GM12878 (cell line): ENCODE results near the gene REEP5. TPM values are rescaled to one million over a fixed set of nuclear protein-coding genes. Genes with fewer than 3 reads are reported as not detected.

Experiments
- ATAC-seq: fragments of 200-7000 bp; cut with Tn5 transposase; 3 replicates; pipeline ENCODE4 v1.9.1; 2020; ENCODE audit warnings: mild to moderate bottlenecking, moderate library complexity
- BruUV-seq: library from RNA; stranded (reverse); fragments of 400-500 nt; replicated peaks from 2 replicates; lab custom pipeline; 2021; lab: Mats Ljungman, UMichigan
- CTCF ChIA-PET: fragments of 300-600 bp; sonication (Branson Sonifier 250); formaldehyde crosslinking; extraction: SDS; loops from one replicate; lab custom pipeline; 2021; ENCODE audit warnings: inconsistent platforms; lab: Yijun Ruan, JAX
- POLR2A ChIA-PET: fragments of 350-600 bp; formaldehyde crosslinking; extraction: SDS; loops from one replicate; lab custom pipeline; 2021; ENCODE audit warnings: inconsistent platforms; lab: Charles Lee
- RAD21 ChIA-PET: fragments of 300-600 bp; sonication (Branson Sonifier 250); formaldehyde crosslinking; loops from one replicate; lab custom pipeline; 2023; ENCODE audit warnings: antibody characterized with exemption; ENCODE audit not compliant: unreplicated experiment; lab: Charles Lee
- SMC1A ChIA-PET: fragments of 300-600 bp; sonication (Branson Sonifier 250); formaldehyde crosslinking; loops from one replicate; lab custom pipeline; 2023; ENCODE audit not compliant: unreplicated experiment, uncharacterized antibody; lab: Charles Lee
- DNase-seq: peaks from one replicate; pipeline ENCODE4 v3.0.0-alpha.2; 2011; ENCODE audit warnings: low read depth, low spot score
- FAIRE-seq: peaks from 3 replicates; lab custom pipeline; 2011; peaks lifted over from hg19 to GRCh38; lab: Jason Lieb, UNC
- H2AFZ ChIP-seq: 2 replicates; pipeline ENCODE4 v1.6.0; 2011; ENCODE audit warnings: low read depth, low read length, control low read depth; ENCODE audit not compliant: control insufficient read depth
- H3K27ac ChIP-seq: 2 replicates; pipeline ENCODE4 v1.5.1; 2011; ENCODE audit warnings: control low read depth; ENCODE audit not compliant: control insufficient read depth, insufficient read depth
- H3K27me3 ChIP-seq, 2 experiments: replicated peaks in 1 of 2; 2 replicates each; pipeline versions ENCODE4 v1.6.0 to v1.6.1; 2011; ENCODE audit warnings: low read length in 1 of 2; ENCODE audit not compliant: control insufficient read depth in 2 of 2, insufficient read depth in 2 of 2
- H3K36me3 ChIP-seq, 2 experiments: 2 replicates each; pipeline ENCODE4 v1.5.1; 2011; ENCODE audit warnings: low read length in 1 of 2; ENCODE audit not compliant: control insufficient read depth in 2 of 2, insufficient read depth in 2 of 2
- H3K4me1 ChIP-seq: 2 replicates; pipeline ENCODE4 v1.6.1; 2011; ENCODE audit warnings: mild to moderate bottlenecking, low read length, moderate library complexity, mixed read lengths; ENCODE audit not compliant: control insufficient read depth, insufficient read depth
- H3K4me2 ChIP-seq: 2 replicates; pipeline ENCODE4 v1.6.0; 2011; ENCODE audit warnings: control low read depth; ENCODE audit not compliant: control insufficient read depth, insufficient read depth
- H3K4me3 ChIP-seq: fragments of 200-600 bp; sonication (generic); 2 replicates; pipeline ENCODE4 v1.5.1; 2016
- H3K79me2 ChIP-seq: 2 replicates; pipeline ENCODE4 v1.6.0; 2011; ENCODE audit warnings: low read length; ENCODE audit not compliant: control insufficient read depth, insufficient read depth
- H3K9ac ChIP-seq: 2 replicates; pipeline ENCODE4 v1.8.0; 2011; ENCODE audit warnings: low read length, control low read depth, mixed read lengths; ENCODE audit not compliant: control insufficient read depth, insufficient read depth
- H3K9me3 ChIP-seq: replicated peaks from 3 replicates; pipeline ENCODE4 v1.5.1; 2011; ENCODE audit warnings: mild to moderate bottlenecking, low read length; ENCODE audit not compliant: control insufficient read depth, insufficient read depth
- H4K20me1 ChIP-seq: 2 replicates; pipeline ENCODE4 v1.6.0; 2011; ENCODE audit not compliant: control insufficient read depth, insufficient read depth
- MEF2A ChIP-seq: IDR thresholded peaks from 2 replicates; pipeline ENCODE4 v1.6.1; 2011; ENCODE audit warnings: low read depth, mild to moderate bottlenecking, low read length, moderate library complexity; ENCODE audit not compliant: insufficient read depth
- PAX5 ChIP-seq: IDR thresholded peaks from 2 replicates; pipeline ENCODE4 v1.6.1; 2011; ENCODE audit warnings: low read depth, low read length, borderline replicate concordance
- PRDM15 ChIP-seq: fragments of 450-650 bp; formaldehyde crosslinking; IDR thresholded peaks from 2 replicates; pipeline ENCODE4 v1.4.0; 2020; ENCODE audit warnings: mild to moderate bottlenecking, moderate library complexity
- SKIL ChIP-seq: fragments of 450-650 bp; IDR thresholded peaks from 2 replicates; pipeline ENCODE4 v1.6.1; 2017; ENCODE audit warnings: mild to moderate bottlenecking, low read depth, inconsistent platforms; ENCODE audit not compliant: poor library complexity, severe bottlenecking
- WGBS: methylation state at CpG from one replicate; pipeline ENCODE4 v1.1.6; 2016; ENCODE audit warnings: low lambda C conversion rate; ENCODE audit not compliant: insufficient replicate concordance, insufficient coverage; ENCODE audit errors: missing lambda C conversion rate; 5-methylcytosine and 5-hydroxymethylcytosine counted together
- in situ Hi-C: fragments of 300-500 bp; cut with MboI; formaldehyde crosslinking; loops from 9 replicates; pipeline ENCODE4 v1.14.3; 2018; ENCODE audit warnings: mixed read lengths
- intact Hi-C: fragments of 100-400 bp; cut with micrococcal nuclease; formaldehyde crosslinking; loops from one replicate; pipeline ENCODE4 v1.14.2; 2022; ENCODE audit not compliant: unreplicated experiment
- polyA plus RNA-seq, 11 experiments: library from polyadenylated mRNA; depleted of rRNA in 4 of 11; unstranded in 6 of 11; stranded (reverse) in 5 of 11; fragments of >200 nt; fragmentation: Nextera tagmentation in 4 of 11; fragmentation: Illumina TruSeq in 1 of 11; extraction: Ambion mirVana in 4 of 11; extraction: Trizol in 1 of 11; gene quantifications; 1 replicate in 1 of 11; 2 replicates in 10 of 11; pipeline versions ENCODE4 v1.2.1 to v1.2.3, GENCODE V29; 2011 to 2016; ENCODE audit warnings: inconsistent platforms in 2 of 11, missing spikeins in 2 of 11, low read depth in 1 of 11
- total RNA-seq, 4 experiments: library from RNA; depleted of rRNA in 3 of 4; stranded (reverse); fragments of >200 nt in 3 of 4; fragmentation: Illumina TruSeq in 1 of 4; extraction: Trizol in 1 of 4; gene quantifications; 2 replicates each; pipeline versions ENCODE4 v1.2.1 to v1.2.3, GENCODE V29; 2013 to 2021

The REEP5 gene
- total and polyA plus RNA-seq, 10 of the 15 experiments (the other 5 are each of a cell fraction or from before 2014, with no cell fraction given) = 30.5 to 211 (median 113) TPM

GRCh38 chr5:112968411-112969106, 46.5 kb upstream of the REEP5 start (continued):
- no peak for TF ChIP-seq SKIL
- no peak for TF ChIP-seq PAX5
- TF ChIP-seq MEF2A = no peak
- TF ChIP-seq, all 136 proteins: peak for 0

- over 99% methylated on average over 6 of the region's 6 CpGs for WGBS
- BruUV-seq = no TSS peak
- Histone ChIP-seq H3K27ac (no peak overlapping the region), H3K9me3 (no peaks in the 10 kb centered on the region; the same call in 2 of the 3 replicates), H3K27me3 (no peaks in the 10 kb centered on the region), H3K79me2 (no peaks in the 10 kb centered on the region), H3K36me3 (no peaks in the 10 kb centered on the region), H3K4me3 (no peak overlapping the region), H2AFZ (no peak overlapping the region), H3K4me2 (no peak overlapping the region), H4K20me1 (no peaks in the 10 kb centered on the region), H3K9ac (no peak overlapping the region), H3K4me1 (peaks cover 41% of the 10 kb centered on the region)
- ChIA-PET CTCF (interaction anchor here (0.6 to 3.5 kb wide), 10 partner anchors 9 to 639 kb away, joined by 3 to 16 read pairs (median 4); partner anchors contain the start of gene DCP2), SMC1A (interaction anchor here (0.6 to 3.0 kb wide), 14 partner anchors 9 to 126 kb away, joined by 3 to 21 read pairs (median 4); partner anchors contain the start of gene DCP2), RAD21 (interaction anchor here (0.9 to 9.8 kb wide), 5 partner anchors 9 to 52 kb away, joined by 3 to 85 read pairs (median 4); partner anchors contain the start of genes DCP2 and REEP5), POLR2A (interaction anchor here (0.7 to 3.9 kb wide), 5 partner anchors 8 to 46 kb away, joined by 3 to 15 read pairs (median 4); partner anchors contain the start of genes DCP2 and REEP5)
- FAIRE-seq (no peak), DNase-seq (no peak), ATAC-seq (no peak)
- no peak for TF ChIP-seq PRDM15 (CRISPR knock-in tag)
- intact Hi-C loops (loop anchor here (2.0 kb wide), 1 partner anchor 107 kb away; the partner anchor contains the start of gene SRP19), in situ Hi-C loops (loop anchor here (5.0 to 25.0 kb wide), 3 partner anchors 40 to 1455 kb away; partner anchors contain the start of genes SRP19 and STARD4)
These were observed 45.6 kb upstream of the REEP5 start for GRCh38 chr5:112967520-112968083.
